HG03558 (cell line): ENCODE measurements around the gene RAPGEF5.

Experiments used
- ATAC-seq: cut with Tn5 transposase; IDR thresholded peaks from one replicate; pipeline ENCODE4 v1.9.1; 2021; ENCODE audit warnings: moderate number of reproducible peaks; ENCODE audit not compliant: unreplicated experiment; ENCODE audit errors: extremely low read depth

The RAPGEF5 gene

GRCh38 chr7:22178735-22179134 lies 178.2 kb downstream of the RAPGEF5 start:
- ATAC-seq = no peak

- ATAC-seq = no peak
These were observed 180.1 kb downstream of the RAPGEF5 start for GRCh38 chr7:22176791-22177412.

- no peak for ATAC-seq
These were observed 182.4 kb downstream of the RAPGEF5 start for GRCh38 chr7:22174574-22174953.

- ATAC-seq = peak; percentile 94
These were observed 183.0 kb downstream of the RAPGEF5 start for GRCh38 chr7:22173685-22174573.

- ATAC-seq = no peak
These were observed 188.8 kb downstream of the RAPGEF5 start for GRCh38 chr7:22168129-22168634.

GRCh38 chr7:22167482-22167881 lies 189.5 kb downstream of the RAPGEF5 start:
- no peak for ATAC-seq

- ATAC-seq = no peak
These were observed 190.0 kb downstream of the RAPGEF5 start for GRCh38 chr7:22166928-22167327.

- ATAC-seq = no peak
These were observed 197.6 kb downstream of the RAPGEF5 start for GRCh38 chr7:22159341-22159740.

GRCh38 chr7:22157552-22157951 lies 199.4 kb downstream of the RAPGEF5 start:
- no peak for ATAC-seq

GRCh38 chr7:22156205-22156604 lies 200.7 kb downstream of the RAPGEF5 start:
- no peak for ATAC-seq

- no peak for ATAC-seq
These were observed 202.8 kb downstream of the RAPGEF5 start for GRCh38 chr7:22154143-22154529.

- no peak for ATAC-seq
These were observed 203.4 kb downstream of the RAPGEF5 start for GRCh38 chr7:22153432-22154142.

- no peak for ATAC-seq
These were observed 204.3 kb downstream of the RAPGEF5 start for GRCh38 chr7:22152690-22153089.

GRCh38 chr7:22151901-22152300 lies 205.1 kb downstream of the RAPGEF5 start:
- no peak for ATAC-seq

- ATAC-seq = no peak
These were observed 206.7 kb downstream of the RAPGEF5 start for GRCh38 chr7:22150221-22150620.

GRCh38 chr7:22147868-22148267 lies 209.1 kb downstream of the RAPGEF5 start:
- ATAC-seq = no peak

GRCh38 chr7:22146961-22147512 lies 209.9 kb downstream of the RAPGEF5 start:
- ATAC-seq = no peak

- no peak for ATAC-seq
These were observed 212.0 kb downstream of the RAPGEF5 start for GRCh38 chr7:22144950-22145349.

GRCh38 chr7:22143491-22143890 lies 213.5 kb downstream of the RAPGEF5 start:
- no peak for ATAC-seq

GRCh38 chr7:22142572-22142971 lies 214.4 kb downstream of the RAPGEF5 start:
- no peak for ATAC-seq

- ATAC-seq = no peak
These were observed 215.6 kb downstream of the RAPGEF5 start for GRCh38 chr7:22141355-22141754.
